ENCODE measurements around the gene HID1. TPM values are rescaled to one million over a fixed set of nuclear protein-coding genes. Genes with fewer than 3 reads are reported as not detected.

The HID1 gene
- polyA plus RNA-seq, 2 of the 4 experiments (the other 2 are of a cell fraction): 5.2 to 11.7 TPM

DNA sequence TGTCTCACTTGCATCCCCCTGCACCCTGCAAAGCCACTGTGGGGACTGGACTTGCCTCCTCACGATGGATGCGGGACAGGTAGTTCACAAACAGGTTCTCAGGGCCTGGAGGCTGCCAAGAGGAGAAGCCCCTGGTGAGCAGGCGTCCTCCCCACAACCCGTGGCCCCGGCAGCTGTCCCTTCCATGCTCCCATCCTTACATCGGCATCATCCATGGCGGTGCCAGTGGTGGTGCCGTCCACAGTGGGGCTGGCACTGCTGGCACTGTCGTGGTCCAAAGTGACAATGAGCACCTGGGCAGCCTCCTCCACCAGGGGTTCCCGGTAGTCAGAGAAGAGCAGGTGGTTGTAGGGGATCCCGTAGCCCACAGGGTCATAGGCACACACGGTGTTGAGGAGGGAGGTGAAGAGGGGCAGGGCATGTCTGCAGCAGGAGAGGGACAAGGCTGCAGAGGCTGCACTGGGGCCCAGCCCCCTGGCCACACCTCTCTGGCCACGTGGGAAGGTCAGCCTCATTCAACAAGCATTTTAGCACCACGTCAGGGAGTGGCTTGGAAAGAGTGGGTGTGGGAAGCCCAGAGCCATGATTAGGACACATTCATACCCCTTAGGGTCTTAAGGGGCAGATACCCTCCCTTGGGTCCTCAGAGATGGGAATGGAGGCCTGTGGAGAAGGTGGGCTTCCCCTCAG, 12.6 kb downstream of the HID1 start:
- no peaks in the 10 kb centered on the region for H3K9me3 ChIP-seq
- FAIRE-seq: no peak
- ATAC-seq: peak; percentile 15 to 45; a peak in 4 of 6 replicates
- WGBS (ENCODE audit: missing lambda C conversion rate): 76% methylated on average over 14 of the region's 14 CpGs
- ChIA-PET CTCF (interaction anchor here (1.0 to 42.3 kb wide), 35 partner anchors 15 to 278 kb away, joined by 3 to 1448 read pairs (median 12); partner anchors contain the start of genes CDR2L, FDXR, HID1 and MRPL58), POLR2A (interaction anchor here (1.5 to 2.2 kb wide), 2 partner anchors 40 to 75 kb away, joined by 3 to 15 read pairs; no protein-coding TSS in a partner anchor)
- H3K4me1 ChIP-seq: peaks cover 12% of the 10 kb centered on the region
- H3K27ac ChIP-seq: no peak overlapping the region
- H3K4me3 ChIP-seq: no peak overlapping the region
- DNase-seq (ENCODE audit: low read depth in 1 of 2, low spot score in 1 of 2): peak; percentile 49 to 59
- peak overlapping the region; percentile 43; the same call in 1 of the 3 replicates for H3K4me2 ChIP-seq
- TF ChIP-seq, protein P1, sequence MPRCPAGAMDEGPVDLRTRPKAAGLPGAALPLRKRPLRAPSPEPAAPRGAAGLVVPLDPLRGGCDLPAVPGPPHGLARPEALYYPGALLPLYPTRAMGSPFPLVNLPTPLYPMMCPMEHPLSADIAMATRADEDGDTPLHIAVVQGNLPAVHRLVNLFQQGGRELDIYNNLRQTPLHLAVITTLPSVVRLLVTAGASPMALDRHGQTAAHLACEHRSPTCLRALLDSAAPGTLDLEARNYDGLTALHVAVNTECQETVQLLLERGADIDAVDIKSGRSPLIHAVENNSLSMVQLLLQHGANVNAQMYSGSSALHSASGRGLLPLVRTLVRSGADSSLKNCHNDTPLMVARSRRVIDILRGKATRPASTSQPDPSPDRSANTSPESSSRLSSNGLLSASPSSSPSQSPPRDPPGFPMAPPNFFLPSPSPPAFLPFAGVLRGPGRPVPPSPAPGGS (IDR thresholded peaks at IDR 0.05): no peak
- TF ChIP-seq, protein P2, sequence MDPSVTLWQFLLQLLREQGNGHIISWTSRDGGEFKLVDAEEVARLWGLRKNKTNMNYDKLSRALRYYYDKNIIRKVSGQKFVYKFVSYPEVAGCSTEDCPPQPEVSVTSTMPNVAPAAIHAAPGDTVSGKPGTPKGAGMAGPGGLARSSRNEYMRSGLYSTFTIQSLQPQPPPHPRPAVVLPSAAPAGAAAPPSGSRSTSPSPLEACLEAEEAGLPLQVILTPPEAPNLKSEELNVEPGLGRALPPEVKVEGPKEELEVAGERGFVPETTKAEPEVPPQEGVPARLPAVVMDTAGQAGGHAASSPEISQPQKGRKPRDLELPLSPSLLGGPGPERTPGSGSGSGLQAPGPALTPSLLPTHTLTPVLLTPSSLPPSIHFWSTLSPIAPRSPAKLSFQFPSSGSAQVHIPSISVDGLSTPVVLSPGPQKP (IDR thresholded peaks at IDR 0.05; ENCODE audit: low read depth, low read length): no peak
- TF ChIP-seq, protein P3, sequence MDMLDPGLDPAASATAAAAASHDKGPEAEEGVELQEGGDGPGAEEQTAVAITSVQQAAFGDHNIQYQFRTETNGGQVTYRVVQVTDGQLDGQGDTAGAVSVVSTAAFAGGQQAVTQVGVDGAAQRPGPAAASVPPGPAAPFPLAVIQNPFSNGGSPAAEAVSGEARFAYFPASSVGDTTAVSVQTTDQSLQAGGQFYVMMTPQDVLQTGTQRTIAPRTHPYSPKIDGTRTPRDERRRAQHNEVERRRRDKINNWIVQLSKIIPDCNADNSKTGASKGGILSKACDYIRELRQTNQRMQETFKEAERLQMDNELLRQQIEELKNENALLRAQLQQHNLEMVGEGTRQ (IDR thresholded peaks at IDR 0.05): peak; percentile 44; the same call in 1 of the 2 replicates
- no peak for TF ChIP-seq EHF (CRISPR knock-in tag; IDR thresholded peaks at IDR 0.05)

DNA sequence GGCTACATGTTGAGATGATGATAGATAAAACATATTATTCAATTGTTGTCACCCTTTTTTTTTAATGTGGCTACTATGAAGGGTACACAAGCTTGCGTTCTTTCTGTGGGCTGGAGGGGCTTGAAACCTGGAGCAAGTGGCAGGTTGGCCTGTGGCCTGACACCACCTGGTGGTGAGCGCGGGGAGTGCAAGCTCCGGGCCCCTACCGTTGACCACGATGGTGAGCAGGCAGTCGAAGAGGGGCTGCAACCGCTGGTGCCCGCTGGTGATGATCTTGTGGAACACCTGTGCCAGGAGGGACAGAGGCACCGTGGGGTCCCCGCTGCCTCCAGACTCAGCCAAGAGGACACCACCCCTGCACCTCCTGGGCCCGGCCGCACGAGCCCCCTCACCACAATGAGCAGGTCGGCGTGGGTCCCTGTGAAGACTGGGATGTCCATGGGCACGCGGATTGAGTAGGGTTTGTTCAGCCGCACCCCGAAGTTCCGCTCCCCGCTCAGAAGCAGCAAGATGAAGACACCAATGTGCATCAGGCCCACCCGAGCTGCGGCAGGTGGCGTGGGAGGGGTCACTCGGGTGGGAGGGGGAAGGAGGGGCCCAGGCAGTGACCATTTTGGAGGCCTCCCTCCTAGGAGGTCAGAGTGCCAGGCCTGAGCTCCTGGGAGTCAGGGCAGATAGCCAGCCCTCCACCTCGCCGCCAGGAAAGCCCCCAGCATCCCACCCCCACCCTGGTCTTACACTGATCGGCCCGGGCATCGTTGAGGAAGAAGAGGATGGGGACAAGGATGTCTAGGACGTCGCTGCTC, 14.4 kb downstream of the HID1 start:
- no peak overlapping the region for H3K4me3 ChIP-seq
- 52% methylated on average over 26 of the region's 33 CpGs for WGBS (ENCODE audit: missing lambda C conversion rate)
- DNase-seq (ENCODE audit: low read depth in 1 of 2, low spot score in 1 of 2): peak; percentile 63 to 91

More for the DNA sequence above, 14.4 kb downstream of the HID1 start:
- H3K4me2 ChIP-seq: no peak overlapping the region
- no peak overlapping the region for H3K27ac ChIP-seq
- ChIA-PET POLR2A (interaction anchor here (1.0 to 1.1 kb wide), 3 partner anchors 9 to 115 kb away, joined by 3 to 5 read pairs (median 4); partner anchors contain the start of gene FDXR), CTCF (interaction anchor here (0.6 to 42.3 kb wide), 52 partner anchors 9 to 1625 kb away, joined by 3 to 1448 read pairs (median 5); partner anchors contain the start of genes CDR2L, FDXR, HID1 and MIF4GD)
- FAIRE-seq (no peak), ATAC-seq (peak; percentile 23 to 66; a peak in 3 of 6 replicates)
- peaks cover 21% of the 10 kb centered on the region for H3K4me1 ChIP-seq
- TF ChIP-seq EHF (CRISPR knock-in tag; IDR thresholded peaks at IDR 0.05) (no peak), RAD21 (conservative IDR thresholded peaks at IDR 0.05 in 1 of 2, IDR thresholded peaks at IDR 0.05 in 1 of 2) (peak; percentile 83 to 92), CHD4 (IDR thresholded peaks at IDR 0.05; ENCODE audit: borderline replicate concordance) (no peak), POLR2AphosphoS2 (conservative IDR thresholded peaks at IDR 0.05; ENCODE audit: low read length) (no peak), JUN (IDR thresholded peaks at IDR 0.05) (0 out of 5 replicates have a peak, but pooled peaks of 1 of the 2 experiments have one; percentile 22), GATA3 (IDR thresholded peaks at IDR 0.05; ENCODE audit: borderline replicate concordance) (no peak), HOXA7 (CRISPR knock-in tag; IDR thresholded peaks at IDR 0.05) (no peak), CTCF (IDR thresholded peaks at IDR 0.05) (peak; percentile 92), SMC3 (IDR thresholded peaks at IDR 0.05) (peak; percentile 93), RCOR1 (IDR thresholded peaks at IDR 0.05; ENCODE audit: low read depth, low read length) (no peak), KDM1A (IDR thresholded peaks at IDR 0.05; ENCODE audit: low read depth) (no peak)
- TF ChIP-seq, protein P4, sequence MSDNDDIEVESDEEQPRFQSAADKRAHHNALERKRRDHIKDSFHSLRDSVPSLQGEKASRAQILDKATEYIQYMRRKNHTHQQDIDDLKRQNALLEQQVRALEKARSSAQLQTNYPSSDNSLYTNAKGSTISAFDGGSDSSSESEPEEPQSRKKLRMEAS (IDR thresholded peaks at IDR 0.05): peak; percentile 36; the same call in 1 of the 2 replicates
- TF ChIP-seq, protein P5, sequence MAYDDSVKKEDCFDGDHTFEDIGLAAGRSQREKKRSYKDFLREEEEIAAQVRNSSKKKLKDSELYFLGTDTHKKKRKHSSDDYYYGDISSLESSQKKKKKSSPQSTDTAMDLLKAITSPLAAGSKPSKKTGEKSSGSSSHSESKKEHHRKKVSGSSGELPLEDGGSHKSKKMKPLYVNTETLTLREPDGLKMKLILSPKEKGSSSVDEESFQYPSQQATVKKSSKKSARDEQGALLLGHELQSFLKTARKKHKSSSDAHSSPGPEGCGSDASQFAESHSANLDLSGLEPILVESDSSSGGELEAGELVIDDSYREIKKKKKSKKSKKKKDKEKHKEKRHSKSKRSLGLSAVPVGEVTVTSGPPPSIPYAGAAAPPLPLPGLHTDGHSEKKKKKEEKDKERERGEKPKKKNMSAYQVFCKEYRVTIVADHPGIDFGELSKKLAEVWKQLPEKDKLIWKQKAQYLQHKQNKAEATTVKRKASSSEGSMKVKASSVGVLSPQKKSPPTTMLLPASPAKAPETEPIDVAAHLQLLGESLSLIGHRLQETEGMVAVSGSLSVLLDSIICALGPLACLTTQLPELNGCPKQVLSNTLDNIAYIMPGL (CRISPR knock-in tag; IDR thresholded peaks at IDR 0.05; ENCODE audit: borderline replicate concordance): no peak
- no peaks in the 10 kb centered on the region for H3K9me3 ChIP-seq

Measured in A549 (cell line).